Endothelial cell of umbilical vein (primary cell): ENCODE results near the gene ABCC1. TPM values are rescaled to one million over a fixed set of nuclear protein-coding genes. Genes with fewer than 3 reads are reported as not detected.

ENCODE experiments used
- BruUV-seq: library from RNA; stranded (reverse); fragments of 400-500 nt; replicated peaks from 2 replicates; lab custom pipeline; 2021; lab: Mats Ljungman, UMichigan
- CTCF ChIA-PET: fragments of 300-600, 350-600 bp; sonication (Branson Sonifier 250); formaldehyde crosslinking; loops from one replicate; lab custom pipeline; 2021; ENCODE audit warnings: antibody characterized with exemption, inconsistent platforms; lab: Charles Lee
- POLR2A ChIA-PET: fragments of 300-600, 350-600 bp; sonication (Branson Sonifier 250); formaldehyde crosslinking; loops from one replicate; lab custom pipeline; 2021; ENCODE audit warnings: antibody characterized with exemption, inconsistent platforms; lab: Charles Lee
- DNase-seq: peaks from one replicate; pipeline ENCODE4 v3.0.0-alpha.2; 2011; ENCODE audit warnings: low read depth, low spot score
- FAIRE-seq: peaks from 2 replicates; lab custom pipeline; 2011; peaks lifted over from hg19 to GRCh38; lab: Jason Lieb, UNC
- H2AFZ ChIP-seq: 2 replicates; pipeline ENCODE4 v1.6.0; 2012; ENCODE audit warnings: low read depth, low read length, control low read depth, inconsistent platforms
- H3K27ac ChIP-seq: 2 replicates; pipeline ENCODE4 v1.5.1; 2011; ENCODE audit warnings: low read depth, mild to moderate bottlenecking, control low read depth, low read length, moderate library complexity; ENCODE audit not compliant: insufficient read depth
- H3K27me3 ChIP-seq, 2 experiments: 2 replicates each; pipeline versions ENCODE4 v1.6.0 to v1.6.1; 2011; ENCODE audit warnings: low read length in 2 of 2, mixed read lengths in 1 of 2; ENCODE audit not compliant: control insufficient read depth in 2 of 2, insufficient read depth in 2 of 2
- H3K36me3 ChIP-seq, 2 experiments: 2 replicates in 1 of 2; 3 replicates in 1 of 2; pipeline ENCODE4 v1.5.1; 2011; ENCODE audit warnings: low read length in 2 of 2, mild to moderate bottlenecking in 1 of 2, moderate library complexity in 1 of 2; ENCODE audit not compliant: control insufficient read depth in 2 of 2, insufficient read depth in 2 of 2; ENCODE audit errors: extremely low read depth in 1 of 2
- H3K4me1 ChIP-seq: 3 replicates; pipeline ENCODE4 v1.5.1; 2011; ENCODE audit warnings: mild to moderate bottlenecking, low read length; ENCODE audit not compliant: control insufficient read depth, insufficient read depth; ENCODE audit errors: extremely low read depth
- H3K4me2 ChIP-seq: 2 replicates; pipeline ENCODE4 v1.6.1; 2011; ENCODE audit warnings: low read length, control low read depth, mixed read lengths; ENCODE audit not compliant: insufficient read depth
- H3K4me3 ChIP-seq, 3 experiments: fragments of 200-600 bp in 1 of 3; sonication (generic), shearing (Covaris generic) in 1 of 3; replicated peaks in 1 of 3; 2 replicates each; pipeline ENCODE4 v1.5.1; 2011 to 2016; ENCODE audit warnings: control low read depth in 3 of 3, low read length in 3 of 3, mild to moderate bottlenecking in 2 of 3, inconsistent platforms in 1 of 3, low read depth in 1 of 3, moderate library complexity in 1 of 3; ENCODE audit not compliant: insufficient read depth in 1 of 3
- H3K79me2 ChIP-seq: 2 replicates; pipeline ENCODE4 v1.6.0; 2012; ENCODE audit warnings: low read length, inconsistent platforms; ENCODE audit not compliant: control insufficient read depth, insufficient read depth
- H3K9ac ChIP-seq: replicated peaks from 2 replicates; pipeline ENCODE3; 2011; ENCODE audit warnings: low read length, control low read depth; ENCODE audit not compliant: insufficient read depth; ENCODE audit errors: extremely low read depth
- H3K9me1 ChIP-seq: replicated peaks from 3 replicates; pipeline ENCODE4 v1.6.0; 2011; ENCODE audit warnings: mild to moderate bottlenecking, low read length; ENCODE audit not compliant: control insufficient read depth, insufficient read depth; ENCODE audit errors: extremely low read depth
- H3K9me3 ChIP-seq: replicated peaks from 2 replicates; pipeline ENCODE4 v1.5.1; 2012; ENCODE audit warnings: low read length, inconsistent platforms; ENCODE audit not compliant: control insufficient read depth, insufficient read depth
- H4K20me1 ChIP-seq: replicated peaks from 2 replicates; pipeline ENCODE3; 2011; ENCODE audit warnings: mild to moderate bottlenecking, low read length; ENCODE audit not compliant: control insufficient read depth, insufficient read depth; ENCODE audit errors: extremely low read depth
- CTCF ChIP-seq, 2 donors: IDR thresholded peaks; 1 replicate in 1 of 2; 2 replicates in 1 of 2; pipeline ENCODE4 v1.5.1; 2011; ENCODE audit warnings: low read length in 2 of 2, mild to moderate bottlenecking in 2 of 2, moderate library complexity in 2 of 2, control low read depth in 1 of 2, inconsistent platforms in 1 of 2, low read depth in 1 of 2; ENCODE audit not compliant: insufficient read depth in 1 of 2; ENCODE audit errors: extremely low read depth in 1 of 2
- EZH2 ChIP-seq: IDR thresholded peaks from 2 replicates; pipeline ENCODE4 v1.6.1; 2012; ENCODE audit warnings: borderline replicate concordance, low read depth, mild to moderate bottlenecking, moderate library complexity, low read length, inconsistent platforms; ENCODE audit not compliant: severe bottlenecking
- FOS ChIP-seq: IDR thresholded peaks from 2 replicates; pipeline ENCODE4 v1.6.1; 2011; ENCODE audit warnings: mild to moderate bottlenecking, low read length, moderate library complexity, borderline replicate concordance; ENCODE audit not compliant: insufficient read depth
- GATA2 ChIP-seq: IDR thresholded peaks from 2 replicates; pipeline ENCODE4 v1.7.0; 2011; ENCODE audit warnings: low read depth, mild to moderate bottlenecking, moderate library complexity, mixed read lengths, low read length; ENCODE audit not compliant: insufficient read length, insufficient read depth
- JUN ChIP-seq: IDR thresholded peaks from 2 replicates; pipeline ENCODE4 v1.6.1; 2011; ENCODE audit warnings: borderline replicate concordance, low read depth; ENCODE audit not compliant: insufficient read length, insufficient read depth
- MAX ChIP-seq: IDR thresholded peaks from 2 replicates; pipeline ENCODE4 v1.6.1; 2011; ENCODE audit not compliant: insufficient read depth, insufficient read length
- MYC ChIP-seq: IDR thresholded peaks from one replicate; pipeline ENCODE4 v1.6.1; 2011; ENCODE audit warnings: mild to moderate bottlenecking, low read depth, low read length
- POLR2A ChIP-seq: IDR thresholded peaks from 2 replicates; pipeline ENCODE4 v1.6.1; 2012; ENCODE audit warnings: low read depth, mild to moderate bottlenecking, control low read depth, low read length
- POLR2AphosphoS5 ChIP-seq: IDR thresholded peaks from 2 replicates; pipeline ENCODE4 v1.6.1; 2012; ENCODE audit warnings: low read depth, mild to moderate bottlenecking, control low read depth, low read length, moderate library complexity; ENCODE audit not compliant: insufficient read depth
- dilution Hi-C: fragments of 300-500 bp; cut with MboI; formaldehyde crosslinking; loops from one replicate; pipeline ENCODE4 v1.15.0; 2019; ENCODE audit warnings: low sequenced_read_pairs; ENCODE audit not compliant: extremely low pct_ligation_motif_present
- intact Hi-C: fragments of 100-400 bp; cut with micrococcal nuclease; formaldehyde crosslinking; loops from one replicate; pipeline ENCODE4 v1.10.0; 2022
- polyA plus RNA-seq, 4 experiments: library from polyadenylated mRNA; depleted of rRNA in 3 of 4; stranded (reverse) in 3 of 4; unstranded in 1 of 4; fragments of >200 nt; gene quantifications; 2 replicates each; pipeline versions ENCODE4 v1.2.1 to v1.2.3, GENCODE V29; 2011 to 2012; ENCODE audit warnings: missing spikeins in 1 of 4
- total RNA-seq: library from RNA; stranded (reverse); gene quantifications from 2 replicates; pipeline ENCODE4 v1.2.3, GENCODE V29; 2021

Gene ABCC1
- total and polyA plus RNA-seq, 2 donors (not counting 3 experiments of a cell fraction or from before 2014, with no cell fraction given), result 46.1 to 89.2 TPM

- CTCF ChIA-PET, result interaction anchor here (0.6 kb wide), 1 partner anchor 30 kb away, joined by 3 read pairs; no protein-coding TSS in a partner anchor
- POLR2A ChIA-PET, result no interaction called here
- H3K79me2 ChIP-seq, result no peaks in the 10 kb centered on the region
- H3K27me3 ChIP-seq, result no peaks in the 10 kb centered on the region
- no TSS peak for BruUV-seq
- no peak for TF ChIP-seq MAX
- TF ChIP-seq MYC, result no peak
- no peak for TF ChIP-seq GATA2
- TF ChIP-seq CTCF (IDR thresholded peaks at IDR 0.05; ENCODE audit: extremely low read depth in 1 of 2, insufficient read depth in 1 of 2, low read depth in 1 of 2, low read length in 2 of 2), result no peak
- no peak for TF ChIP-seq POLR2A
- no peak for TF ChIP-seq FOS
- TF ChIP-seq EZH2, result no peak
- TF ChIP-seq POLR2AphosphoS5, result no peak
- TF ChIP-seq JUN, result no peak
- H3K27ac ChIP-seq, result no peak overlapping the region
- no peaks in the 10 kb centered on the region for H4K20me1 ChIP-seq
- FAIRE-seq (no peak), DNase-seq (no peak)
- H3K4me2 ChIP-seq, result no peak overlapping the region
- no peak overlapping the region for H2AFZ ChIP-seq
- no peaks in the 10 kb centered on the region for H3K9me3 ChIP-seq
- no peak overlapping the region for H3K9ac ChIP-seq
- no peak overlapping the region for H3K4me3 ChIP-seq
- H3K9me1 ChIP-seq, result no peaks in the 10 kb centered on the region
- H3K36me3 ChIP-seq, result peaks cover 16 to 41% of the 10 kb centered on the region in 2 experiments
- intact Hi-C loops, result no loop called here
- H3K4me1 ChIP-seq, result no peaks in the 10 kb centered on the region
- dilution Hi-C loops, result no loop called here
Measured at GRCh38 chr16:16090238-16090637, 140.8 kb downstream of the ABCC1 start.
